Stomach (tissue), 9 donors: ENCODE results near the gene RAB27A. TPM values are rescaled to one million over a fixed set of nuclear protein-coding genes. Genes with fewer than 3 reads are reported as not detected.

Experiments
- DNase-seq, 2 donors: peaks; one replicate each; pipeline versions ENCODE4 v3.0.0 to v3.0.0-alpha.2; 2013 to 2019
- H3K27ac ChIP-seq, 5 donors: fragments of 200-600 bp in 4 of 5; sonication (generic) in 4 of 5; one replicate each; pipeline ENCODE4 v1.5.1; 2013 to 2019; ENCODE audit warnings: mild to moderate bottlenecking in 1 of 5, moderate library complexity in 1 of 5
- H3K27me3 ChIP-seq, 3 donors: fragments of 200-600 bp; sonication (generic); one replicate each; pipeline ENCODE4 v1.5.1; 2017 to 2019; ENCODE audit warnings: mixed run types in 1 of 3
- H3K36me3 ChIP-seq, 4 donors: fragments of 200-600 bp; sonication (generic); 1 replicate in 3 of 4; 2 replicates in 1 of 4; pipeline ENCODE4 v1.5.1; 2016 to 2019
- H3K4me1 ChIP-seq, 4 donors: fragments of 200-600 bp; sonication (generic); one replicate each; pipeline ENCODE4 v1.5.1; 2016 to 2019
- H3K4me3 ChIP-seq, 4 donors: fragments of 200-600 bp; sonication (generic) in 3 of 4; one replicate each; pipeline ENCODE4 v1.5.1; 2016 to 2019; ENCODE audit warnings: mild to moderate bottlenecking in 1 of 4
- H3K9me3 ChIP-seq, 4 donors: fragments of 200-600 bp; sonication (generic); one replicate each; pipeline ENCODE4 v1.5.1; 2016 to 2019
- EP300 ChIP-seq: sonication (generic); formaldehyde crosslinking; IDR thresholded peaks from one replicate; pipeline ENCODE4 v1.6.1; 2017; ENCODE audit warnings: antibody characterized with exemption
- POLR2A ChIP-seq, 4 donors: fragments of 450-650 bp; IDR thresholded peaks; one replicate each; pipeline ENCODE4 v1.6.1; 2016; ENCODE audit warnings: antibody characterized with exemption in 4 of 4, control low read depth in 2 of 4, mild to moderate bottlenecking in 1 of 4, moderate library complexity in 1 of 4
- POLR2AphosphoS5 ChIP-seq, 3 donors: sonication (generic); formaldehyde crosslinking; IDR thresholded peaks; one replicate each; pipeline ENCODE4 v1.6.1; 2016; ENCODE audit warnings: antibody characterized with exemption in 3 of 3
- WGBS, 5 donors: extraction: QIAGEN DNeasy Blood & Tissue Kit in 3 of 5; methylation state at CpG; one replicate each; pipeline versions ENCODE4 v1.1.5 to v1.1.7; 2013 to 2018; 5-methylcytosine and 5-hydroxymethylcytosine counted together
- intact Hi-C: fragments of 100-400 bp; cut with DNase I; formaldehyde crosslinking; loops from one replicate; pipeline ENCODE4 v1.15.1; 2023; ENCODE audit warnings: low total_unique reads
- polyA plus RNA-seq, 3 donors: library from polyadenylated mRNA; stranded (reverse); fragments of 200-250 nt; gene quantifications; one replicate each; pipeline ENCODE4 v1.2.3, GENCODE V29; 2013
- total RNA-seq, 5 donors: library from RNA; depleted of rRNA; stranded (reverse); fragments of >200 nt; gene quantifications; one replicate each; pipeline versions ENCODE4 v1.1.0 to v1.2.3, GENCODE V29; 2014 to 2016
- TF ChIP-seq, protein P1 (sequence below), 7 experiments: fragments of 450-650 bp in 4 of 7; fragments of 200-600 bp in 3 of 7; sonication (generic) in 3 of 7; IDR thresholded peaks; one replicate each; pipeline ENCODE4 v1.5.1; 2016 to 2019; ENCODE audit warnings: antibody characterized with exemption in 7 of 7, control low read depth in 2 of 7, mild to moderate bottlenecking in 1 of 7
- donor health status: healthy with polysubstance abuse.
- donor health status: Bipolar disorder and iron deficiency.
- donor health status: healthy.

RAB27A gene
- total and polyA plus RNA-seq, 8 donors: 4.3 to 146 (median 58.1) TPM

DNA sequence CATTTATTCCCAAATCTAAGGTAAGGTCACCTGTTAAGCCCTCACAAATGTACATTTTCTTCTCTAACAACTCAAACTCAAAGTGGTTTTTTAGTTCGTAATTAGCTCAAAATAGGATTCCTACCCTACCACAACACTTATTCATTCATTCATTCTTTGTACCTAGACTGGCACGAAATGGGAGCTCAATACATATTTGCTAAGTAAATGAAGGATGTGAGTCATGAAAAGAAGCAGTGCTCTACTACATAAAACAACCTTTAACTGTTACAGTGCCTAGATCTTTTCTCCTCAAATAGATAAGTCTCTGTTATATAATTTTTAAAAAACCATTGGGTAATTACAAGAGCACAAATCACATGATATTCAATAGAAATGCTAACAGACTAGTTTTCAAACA is 105.9 kb downstream of the RAB27A start:
- no peak overlapping the region for H3K4me3 ChIP-seq
- H3K27me3 ChIP-seq: no peaks in the 10 kb centered on the region
- peaks cover 0 to 19% (median 7%) of the 10 kb centered on the region in 4 donors for H3K4me1 ChIP-seq
- TF ChIP-seq POLR2AphosphoS5 (IDR thresholded peaks at IDR 0.05) (no peak), EP300 (no peak), POLR2A (IDR thresholded peaks at IDR 0.05) (no peak)
- TF ChIP-seq, protein P1, sequence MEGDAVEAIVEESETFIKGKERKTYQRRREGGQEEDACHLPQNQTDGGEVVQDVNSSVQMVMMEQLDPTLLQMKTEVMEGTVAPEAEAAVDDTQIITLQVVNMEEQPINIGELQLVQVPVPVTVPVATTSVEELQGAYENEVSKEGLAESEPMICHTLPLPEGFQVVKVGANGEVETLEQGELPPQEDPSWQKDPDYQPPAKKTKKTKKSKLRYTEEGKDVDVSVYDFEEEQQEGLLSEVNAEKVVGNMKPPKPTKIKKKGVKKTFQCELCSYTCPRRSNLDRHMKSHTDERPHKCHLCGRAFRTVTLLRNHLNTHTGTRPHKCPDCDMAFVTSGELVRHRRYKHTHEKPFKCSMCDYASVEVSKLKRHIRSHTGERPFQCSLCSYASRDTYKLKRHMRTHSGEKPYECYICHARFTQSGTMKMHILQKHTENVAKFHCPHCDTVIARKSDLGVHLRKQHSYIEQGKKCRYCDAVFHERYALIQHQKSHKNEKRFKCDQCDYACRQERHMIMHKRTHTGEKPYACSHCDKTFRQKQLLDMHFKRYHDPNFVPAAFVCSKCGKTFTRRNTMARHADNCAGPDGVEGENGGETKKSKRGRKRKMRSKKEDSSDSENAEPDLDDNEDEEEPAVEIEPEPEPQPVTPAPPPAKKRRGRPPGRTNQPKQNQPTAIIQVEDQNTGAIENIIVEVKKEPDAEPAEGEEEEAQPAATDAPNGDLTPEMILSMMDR (IDR thresholded peaks at IDR 0.05): no peak
- intact Hi-C loops: no loop called here
- DNase-seq: no peak
- H3K27ac ChIP-seq: no peak overlapping the region
- H3K9me3 ChIP-seq: no peaks in the 10 kb centered on the region
- peaks cover 22 to 94% (median 91%) of the 10 kb centered on the region in 4 donors for H3K36me3 ChIP-seq
- 50 to 68% (median 59%) methylated on average over 2 of the region's 2 CpGs for WGBS, 5 donors

DNA sequence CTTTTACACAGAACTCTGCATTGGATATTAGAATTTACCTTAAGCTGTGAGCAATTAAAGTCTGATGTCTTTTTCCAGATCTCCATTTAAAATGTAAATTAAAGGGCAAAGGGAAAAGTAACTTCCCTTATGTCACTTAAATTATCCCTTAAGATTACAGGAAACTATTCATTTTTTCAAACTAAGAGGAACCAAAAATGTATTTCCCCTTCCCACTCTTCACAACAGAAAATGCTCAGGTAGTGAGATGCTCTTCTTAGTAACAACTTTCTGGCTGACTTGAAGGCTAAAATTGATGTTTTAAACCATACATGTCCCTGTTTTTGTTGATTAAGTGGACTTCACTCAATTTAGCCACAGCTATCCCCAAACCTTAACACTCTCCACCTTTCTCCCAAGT is 110.5 kb downstream of the RAB27A start:
- Histone ChIP-seq H3K4me1 (no peaks in the 10 kb centered on the region), H3K36me3 (peaks cover 22 to 75% (median 67%) of the 10 kb centered on the region in 4 donors), H3K27ac (no peak overlapping the region), H3K9me3 (no peaks in the 10 kb centered on the region), H3K27me3 (no peaks in the 10 kb centered on the region), H3K4me3 (no peak overlapping the region)
- intact Hi-C loops: no loop called here
- DNase-seq: no peak
- TF ChIP-seq, protein P1 (IDR thresholded peaks at IDR 0.05): no peak
- TF ChIP-seq EP300: no peak
- no peak for TF ChIP-seq POLR2AphosphoS5 (IDR thresholded peaks at IDR 0.05)
- no peak for TF ChIP-seq POLR2A (IDR thresholded peaks at IDR 0.05)

DNA sequence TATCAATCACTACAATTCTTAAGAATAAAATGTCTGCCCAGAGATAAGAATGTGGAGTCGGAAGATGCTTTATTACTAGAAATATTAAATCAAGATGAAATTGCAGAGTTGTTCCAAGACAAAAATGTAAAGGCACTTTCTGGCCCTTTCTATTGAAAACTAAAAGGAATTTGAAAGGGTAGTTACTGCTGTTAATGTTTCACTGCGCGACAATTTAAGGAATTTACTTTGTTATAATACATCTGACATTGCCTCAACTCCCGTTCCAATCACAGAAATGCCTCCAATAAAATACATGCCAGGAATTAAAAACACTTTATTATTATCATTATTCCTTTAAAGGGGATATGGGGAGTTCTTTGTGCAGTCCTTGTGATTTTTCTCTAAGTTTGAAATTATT is 119.3 kb downstream of the RAB27A start:
- 43 to 72% (median 61%) methylated on average over 4 of the region's 4 CpGs for WGBS, 5 donors
- Histone ChIP-seq H3K27me3 (no peaks in the 10 kb centered on the region), H3K4me3 (no peak overlapping the region), H3K27ac (no peak overlapping the region), H3K36me3 (peaks cover 0 to 5% (median 2%) of the 10 kb centered on the region in 4 donors), H3K4me1 (no peaks in the 10 kb centered on the region), H3K9me3 (no peaks in the 10 kb centered on the region)
- intact Hi-C loops: no loop called here
- no peak for DNase-seq
- TF ChIP-seq POLR2A (IDR thresholded peaks at IDR 0.05) (no peak), POLR2AphosphoS5 (IDR thresholded peaks at IDR 0.05) (no peak), EP300 (no peak)
- TF ChIP-seq, protein P1 (IDR thresholded peaks at IDR 0.05): no peak

DNA sequence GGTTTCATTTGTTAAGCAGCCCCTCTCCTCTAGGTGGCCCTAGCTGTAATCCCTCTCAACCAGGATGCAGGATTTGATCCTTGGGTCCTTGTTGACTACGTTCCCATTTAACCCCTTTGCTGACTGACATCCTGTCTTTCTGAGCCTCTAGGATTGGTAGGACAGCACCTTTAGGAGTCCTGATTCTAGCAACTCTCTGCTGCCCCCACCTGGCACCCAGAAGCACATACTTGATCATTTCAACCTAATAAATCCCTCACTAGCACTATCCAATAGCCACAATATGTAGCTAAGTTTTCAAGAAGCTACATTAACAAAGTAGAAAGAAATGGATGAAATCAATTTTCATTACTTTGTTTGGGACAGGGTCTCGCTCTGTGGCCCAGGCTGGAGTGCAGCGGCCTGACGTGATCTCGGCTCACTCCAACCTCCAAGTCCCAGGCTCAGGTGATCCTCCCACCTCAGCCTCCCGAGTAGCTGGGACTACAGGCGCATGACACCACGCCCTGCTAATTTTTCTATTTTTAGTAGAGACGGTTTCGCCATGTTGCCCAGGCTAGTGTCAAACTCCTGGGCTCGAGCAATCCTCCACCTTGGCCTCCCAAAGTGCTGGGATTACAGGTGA is 121.2 kb downstream of the RAB27A start:
- WGBS, 5 donors: 64 to 72% (median 71%) methylated on average over 11 of the region's 11 CpGs
- H3K4me3 ChIP-seq: no peak overlapping the region
- H3K27me3 ChIP-seq: no peaks in the 10 kb centered on the region

More for the DNA sequence above, 121.2 kb downstream of the RAB27A start:
- Histone ChIP-seq H3K9me3 (no peaks in the 10 kb centered on the region), H3K27ac (no peak overlapping the region), H3K36me3 (no peaks in the 10 kb centered on the region), H3K4me1 (no peaks in the 10 kb centered on the region)
- no peak for TF ChIP-seq POLR2A (IDR thresholded peaks at IDR 0.05)
- TF ChIP-seq, protein P1 (IDR thresholded peaks at IDR 0.05): peak in 5 of 7 experiments; percentile 22 to 49 (median 38)
- intact Hi-C loops: no loop called here
- DNase-seq: peak; percentile 48 to 87
